HepG2 (cell line): Measurements from ENCODE around the gene SLC13A3. TPM values are rescaled to one million over a fixed set of nuclear protein-coding genes. Genes with fewer than 3 reads are reported as not detected.

Experiments
- AKAP8 ChIP-seq: sonication (generic); formaldehyde crosslinking; IDR thresholded peaks from 2 replicates; pipeline ENCODE4 v1.5.1; 2020; ENCODE audit warnings: mild to moderate bottlenecking, missing genetic modification reagents
- CCDC6 ChIP-seq: sonication (generic); formaldehyde crosslinking; IDR thresholded peaks from 2 replicates; pipeline ENCODE4 v1.8.1; 2022; ENCODE audit warnings: mild to moderate bottlenecking, missing genetic modification reagents, moderate library complexity
- CREB1 ChIP-seq, 2 experiments: fragments of 450-650 bp in 1 of 2; IDR thresholded peaks; 2 replicates each; pipeline ENCODE4 v1.6.1; 2016 to 2017; ENCODE audit warnings: control low read depth in 1 of 2, mild to moderate bottlenecking in 1 of 2, missing compliant biosample characterization in 1 of 2, missing genetic modification characterization in 1 of 2
- E2F5 ChIP-seq: sonication (generic); formaldehyde crosslinking; conservative IDR thresholded peaks from 2 replicates; pipeline ENCODE4 v1.4.0; 2020; ENCODE audit warnings: missing genetic modification reagents
- ETV6 ChIP-seq: sonication (generic); formaldehyde crosslinking; conservative IDR thresholded peaks from 2 replicates; pipeline ENCODE4 v1.4.0; 2020; ENCODE audit warnings: missing genetic modification reagents
- FOSL2 ChIP-seq: sonication (generic); formaldehyde crosslinking; IDR thresholded peaks from 2 replicates; pipeline ENCODE4 v1.4.0; 2020; ENCODE audit warnings: missing genetic modification reagents
- FOXC1 ChIP-seq: sonication (generic); formaldehyde crosslinking; IDR thresholded peaks from 2 replicates; pipeline ENCODE4 v1.8.0; 2022; ENCODE audit warnings: mild to moderate bottlenecking, missing genetic modification reagents, borderline replicate concordance
- GPN1 ChIP-seq: sonication (generic); formaldehyde crosslinking; IDR thresholded peaks from 2 replicates; pipeline ENCODE4 v1.5.1; 2020; ENCODE audit warnings: missing genetic modification reagents, borderline replicate concordance
- HMGA1 ChIP-seq: sonication (generic); formaldehyde crosslinking; conservative IDR thresholded peaks from 2 replicates; pipeline ENCODE4 v1.4.0; 2020; ENCODE audit warnings: missing genetic modification reagents
- MLLT10 ChIP-seq: sonication (generic); formaldehyde crosslinking; IDR thresholded peaks from 2 replicates; pipeline ENCODE4 v1.4.0; 2020; ENCODE audit warnings: missing genetic modification reagents
- NFIB ChIP-seq: sonication (generic); formaldehyde crosslinking; IDR thresholded peaks from 2 replicates; pipeline ENCODE4 v1.9.0; 2021; ENCODE audit warnings: missing genetic modification reagents, mild to moderate bottlenecking, borderline replicate concordance
- NR2F2 ChIP-seq: IDR thresholded peaks from 2 replicates; pipeline ENCODE4 v1.6.1; 2012; ENCODE audit warnings: low read depth, inconsistent platforms, borderline replicate concordance
- POLR2AphosphoS5 ChIP-seq: IDR thresholded peaks from 2 replicates; pipeline ENCODE4 v1.6.1; 2012; ENCODE audit warnings: low read depth, low read length
- RAD51 ChIP-seq: fragments of 450-650 bp; IDR thresholded peaks from 2 replicates; pipeline ENCODE4 v1.6.1; 2016; ENCODE audit warnings: borderline replicate concordance
- REXO4 ChIP-seq: sonication (generic); formaldehyde crosslinking; IDR thresholded peaks from 2 replicates; pipeline ENCODE4 v1.8.0; 2022; ENCODE audit warnings: missing genetic modification reagents, mild to moderate bottlenecking, borderline replicate concordance
- RFXAP ChIP-seq: sonication (generic); formaldehyde crosslinking; IDR thresholded peaks from 2 replicates; pipeline ENCODE4 v1.4.0; 2020; ENCODE audit warnings: missing genetic modification reagents, borderline replicate concordance
- SALL1 ChIP-seq: sonication (generic); formaldehyde crosslinking; IDR thresholded peaks from 2 replicates; pipeline ENCODE4 v1.8.0; 2022; ENCODE audit warnings: mild to moderate bottlenecking, missing genetic modification reagents
- ZFP90 ChIP-seq: sonication (generic); formaldehyde crosslinking; IDR thresholded peaks from 2 replicates; pipeline ENCODE4 v1.8.0; 2022; ENCODE audit warnings: missing genetic modification reagents, mild to moderate bottlenecking, inconsistent platforms, borderline replicate concordance
- ZNF20 ChIP-seq: sonication (generic); formaldehyde crosslinking; IDR thresholded peaks from 2 replicates; pipeline ENCODE4 v1.4.0; 2020; ENCODE audit warnings: mild to moderate bottlenecking, moderate library complexity, missing genetic modification reagents
- ZNF484 ChIP-seq: sonication (generic); formaldehyde crosslinking; IDR thresholded peaks from 2 replicates; pipeline ENCODE4 v1.5.1; 2020; ENCODE audit warnings: mild to moderate bottlenecking, low read depth, missing genetic modification reagents, borderline replicate concordance
- ZNF607 ChIP-seq: sonication (generic); formaldehyde crosslinking; IDR thresholded peaks from 2 replicates; pipeline ENCODE4 v1.5.1; 2020; ENCODE audit warnings: missing genetic modification reagents, mild to moderate bottlenecking, borderline replicate concordance
- ZNF780A ChIP-seq: sonication (generic); formaldehyde crosslinking; IDR thresholded peaks from 2 replicates; pipeline ENCODE4 v1.8.0; 2022; ENCODE audit warnings: mild to moderate bottlenecking, missing genetic modification reagents, moderate library complexity
- ZUFSP ChIP-seq: sonication (generic); formaldehyde crosslinking; IDR thresholded peaks from 2 replicates; pipeline ENCODE4 v1.9.0; 2021; ENCODE audit warnings: missing genetic modification reagents, mild to moderate bottlenecking, borderline replicate concordance
- polyA plus RNA-seq, 8 experiments: library from polyadenylated mRNA; depleted of rRNA in 3 of 8; stranded (reverse) in 7 of 8; unstranded in 1 of 8; fragments of >200 nt; fragmentation: Illumina TruSeq in 4 of 8; extraction: Trizol in 4 of 8; gene quantifications; 2 replicates each; pipeline versions ENCODE4 v1.2.1 to v1.2.3, GENCODE V29; 2011 to 2016; ENCODE audit warnings: low read depth in 4 of 8, missing spikeins in 1 of 8, mixed read lengths in 1 of 8; ENCODE audit not compliant: insufficient read depth in 1 of 8
- total RNA-seq, 5 experiments: library from RNA; depleted of rRNA; stranded (reverse); fragments of >200 nt; fragmentation: Illumina TruSeq; extraction: Trizol; gene quantifications; 2 replicates each; pipeline ENCODE4 v1.2.3, GENCODE V29; 2016; ENCODE audit warnings: low read depth in 1 of 5
- TF ChIP-seq, protein P1 (sequence below): sonication (generic); formaldehyde crosslinking; IDR thresholded peaks from 2 replicates; pipeline ENCODE4 v1.4.0; 2020; ENCODE audit warnings: mild to moderate bottlenecking, missing genetic modification reagents
- TF ChIP-seq, protein P2 (sequence below): IDR thresholded peaks from 2 replicates; pipeline ENCODE4 v1.6.1; 2012; ENCODE audit warnings: low read depth, low read length, improper control_type of control experiment

SLC13A3 gene
- total and polyA plus RNA-seq, 2 of the 13 experiments (the other 11 are each of a cell fraction or from before 2014, with no cell fraction given), result 66.5 to 76.0 TPM

- TF ChIP-seq FOXC1 (CRISPR knock-in tag) (0 out of 2 replicates have a peak, but pooled peaks have one; percentile 10), ZNF780A (no peak), NR2F2 (peak; percentile 62; the same call in 1 of the 2 replicates), FOSL2 (CRISPR knock-in tag) (peak; percentile 75), ZUFSP (CRISPR knock-in tag) (no peak), ZNF20 (CRISPR knock-in tag) (no peak; the same call in 1 of the 2 replicates), ZNF607 (peak; percentile 56; the same call in 1 of the 2 replicates), ZFP90 (CRISPR knock-in tag) (no peak), CREB1 (IDR thresholded peaks at IDR 0.05) (no peak), CREB1 (CRISPR knock-in tag; IDR thresholded peaks at IDR 0.05) (no peak; the same call in 1 of the 2 replicates), RAD51 (no peak), CCDC6 (0 out of 2 replicates have a peak, but pooled peaks have one; percentile 33), ETV6 (CRISPR knock-in tag) (0 out of 2 replicates have a peak, but pooled peaks have one; percentile 62), REXO4 (CRISPR knock-in tag) (no peak), RFXAP (CRISPR knock-in tag) (no peak; the same call in 1 of the 2 replicates), GPN1 (CRISPR knock-in tag) (no peak), ZNF484 (CRISPR knock-in tag) (no peak), NFIB (CRISPR knock-in tag) (no peak), MLLT10 (CRISPR knock-in tag) (no peak), E2F5 (CRISPR knock-in tag) (no peak), AKAP8 (CRISPR knock-in tag) (peak; percentile 83; the same call in 1 of the 2 replicates), HMGA1 (CRISPR knock-in tag) (no peak), POLR2AphosphoS5 (peak; percentile 64), SALL1 (CRISPR knock-in tag) (peak; percentile 97)
- TF ChIP-seq, protein P1, sequence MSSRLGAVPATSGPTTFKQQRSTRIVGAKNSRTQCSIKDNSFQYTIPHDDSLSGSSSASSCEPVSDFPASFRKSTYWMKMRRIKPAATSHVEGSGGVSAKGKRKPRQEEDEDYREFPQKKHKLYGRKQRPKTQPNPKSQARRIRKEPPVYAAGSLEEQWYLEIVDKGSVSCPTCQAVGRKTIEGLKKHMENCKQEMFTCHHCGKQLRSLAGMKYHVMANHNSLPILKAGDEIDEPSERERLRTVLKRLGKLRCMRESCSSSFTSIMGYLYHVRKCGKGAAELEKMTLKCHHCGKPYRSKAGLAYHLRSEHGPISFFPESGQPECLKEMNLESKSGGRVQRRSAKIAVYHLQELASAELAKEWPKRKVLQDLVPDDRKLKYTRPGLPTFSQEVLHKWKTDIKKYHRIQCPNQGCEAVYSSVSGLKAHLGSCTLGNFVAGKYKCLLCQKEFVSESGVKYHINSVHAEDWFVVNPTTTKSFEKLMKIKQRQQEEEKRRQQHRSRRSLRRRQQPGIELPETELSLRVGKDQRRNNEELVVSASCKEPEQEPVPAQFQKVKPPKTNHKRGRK (CRISPR knock-in tag), result no peak
- TF ChIP-seq, protein P2, sequence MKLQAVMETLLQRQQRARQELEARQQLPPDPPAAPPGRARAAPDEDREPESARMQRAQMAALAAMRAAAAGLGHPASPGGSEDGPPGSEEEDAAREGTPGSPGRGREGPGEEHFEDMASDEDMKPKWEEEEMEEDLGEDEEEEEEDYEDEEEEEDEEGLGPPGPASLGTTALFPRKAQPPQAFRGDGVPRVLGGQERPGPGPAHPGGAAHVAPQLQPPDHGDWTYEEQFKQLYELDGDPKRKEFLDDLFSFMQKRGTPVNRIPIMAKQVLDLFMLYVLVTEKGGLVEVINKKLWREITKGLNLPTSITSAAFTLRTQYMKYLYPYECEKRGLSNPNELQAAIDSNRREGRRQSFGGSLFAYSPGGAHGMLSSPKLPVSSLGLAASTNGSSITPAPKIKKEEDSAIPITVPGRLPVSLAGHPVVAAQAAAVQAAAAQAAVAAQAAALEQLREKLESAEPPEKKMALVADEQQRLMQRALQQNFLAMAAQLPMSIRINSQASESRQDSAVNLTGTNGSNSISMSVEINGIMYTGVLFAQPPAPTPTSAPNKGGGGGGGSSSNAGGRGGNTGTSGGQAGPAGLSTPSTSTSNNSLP, result peak; percentile 82
Measured at GRCh38 chr20:46607191-46607848, 43.9 kb downstream of the SLC13A3 start (continued).
